IMR-90 (cell line): Measurements from ENCODE around the gene SEPTIN10. TPM values are rescaled to one million over a fixed set of nuclear protein-coding genes. Genes with fewer than 3 reads are reported as not detected.

Experiments used
- ATAC-seq: fragments of 200-7000 bp; cut with Tn5 transposase; 2 replicates; pipeline ENCODE4 v1.9.1; 2020; ENCODE audit warnings: low read depth, mild to moderate bottlenecking, moderate library complexity
- BruUV-seq: library from RNA; stranded (reverse); fragments of 400-500 nt; replicated peaks from 2 replicates; lab custom pipeline; 2021; lab: Mats Ljungman, UMichigan
- CTCF ChIA-PET: fragments of 300-600 bp; formaldehyde crosslinking; extraction: SDS; loops from one replicate; lab custom pipeline; 2021; ENCODE audit warnings: antibody characterized with exemption; lab: Yijun Ruan, JAX
- POLR2A ChIA-PET: fragments of 300-600 bp; sonication (Branson Sonifier 250); formaldehyde crosslinking; loops from one replicate; lab custom pipeline; 2022; ENCODE audit warnings: antibody characterized with exemption; ENCODE audit not compliant: unreplicated experiment; lab: Charles Lee
- DNase-seq: peaks from one replicate; pipeline ENCODE4 v3.0.0; 2013
- H2AFZ ChIP-seq: replicated peaks from 2 replicates; pipeline ENCODE3; 2013; ENCODE audit warnings: low read length, mild to moderate bottlenecking; ENCODE audit not compliant: poor library complexity
- H2AK5ac ChIP-seq: 2 replicates; pipeline ENCODE4 v1.6.1; 2013; ENCODE audit warnings: low read depth, low read length, inconsistent platforms
- H2AK9ac ChIP-seq: replicated peaks from 2 replicates; pipeline ENCODE3; 2013; ENCODE audit warnings: mild to moderate bottlenecking, low read depth, low read length, moderate library complexity; ENCODE audit not compliant: poor library complexity
- H2BK120ac ChIP-seq: 2 replicates; pipeline ENCODE4 v1.6.1; 2013; ENCODE audit warnings: low read depth, low read length, inconsistent platforms
- H2BK15ac ChIP-seq: 3 replicates; pipeline ENCODE4 v1.6.1; 2013; ENCODE audit warnings: low read depth, low read length, inconsistent platforms
- H2BK20ac ChIP-seq: 2 replicates; pipeline ENCODE4 v1.6.1; 2013; ENCODE audit warnings: low read depth, mild to moderate bottlenecking, inconsistent platforms, low read length, moderate library complexity
- H2BK5ac ChIP-seq: 2 replicates; pipeline ENCODE4 v1.6.1; 2013; ENCODE audit warnings: mild to moderate bottlenecking, low read depth, low read length, inconsistent platforms; ENCODE audit not compliant: poor library complexity, severe bottlenecking
- H3K14ac ChIP-seq: replicated peaks from 2 replicates; pipeline ENCODE4 v1.6.1; 2013; ENCODE audit warnings: low read depth, low read length, inconsistent platforms
- H3K18ac ChIP-seq: 2 replicates; pipeline ENCODE4 v1.6.1; 2013; ENCODE audit warnings: low read depth, low read length, control low read depth
- H3K23ac ChIP-seq: 2 replicates; pipeline ENCODE4 v1.6.1; 2013; ENCODE audit warnings: low read depth, low read length, inconsistent platforms
- H3K27ac ChIP-seq: 2 replicates; pipeline ENCODE4 v1.5.1; 2013; ENCODE audit warnings: mild to moderate bottlenecking, control low read depth, low read length; ENCODE audit not compliant: insufficient read depth
- H3K27me3 ChIP-seq: 2 replicates; pipeline ENCODE4 v1.6.1; 2013; ENCODE audit warnings: low read length; ENCODE audit not compliant: control insufficient read depth, insufficient read depth
- H3K36me3 ChIP-seq: 2 replicates; pipeline ENCODE4 v1.6.1; 2013; ENCODE audit warnings: low read length, mixed read lengths; ENCODE audit not compliant: control insufficient read depth, insufficient read depth
- H3K4ac ChIP-seq: 2 replicates; pipeline ENCODE4 v1.6.1; 2013; ENCODE audit warnings: low read depth, low read length, inconsistent platforms
- H3K4me1 ChIP-seq: 2 replicates; pipeline ENCODE4 v1.6.1; 2013; ENCODE audit warnings: low read length, mixed read lengths; ENCODE audit not compliant: control insufficient read depth, insufficient read depth
- H3K4me2 ChIP-seq: 2 replicates; pipeline ENCODE4 v1.6.1; 2013; ENCODE audit warnings: low read depth, mild to moderate bottlenecking, control low read depth, low read length, moderate library complexity
- H3K4me3 ChIP-seq: 2 replicates; pipeline ENCODE4 v1.5.1; 2013; ENCODE audit warnings: low read depth, mild to moderate bottlenecking, control low read depth, low read length, moderate library complexity; ENCODE audit not compliant: insufficient read depth
- H3K56ac ChIP-seq: 2 replicates; pipeline ENCODE4 v1.6.1; 2013; ENCODE audit warnings: low read length, inconsistent platforms; ENCODE audit not compliant: insufficient read depth; ENCODE audit errors: extremely low read depth
- H3K79me1 ChIP-seq, 2 experiments: 2 replicates each; pipeline ENCODE4 v1.6.1; 2013; ENCODE audit warnings: low read length in 2 of 2, inconsistent platforms in 1 of 2, low read depth in 1 of 2
- H3K9ac ChIP-seq: 2 replicates; pipeline ENCODE4 v1.6.1; 2013; ENCODE audit warnings: low read depth, low read length, control low read depth
- H3K9me1 ChIP-seq: 2 replicates; pipeline ENCODE4 v1.6.1; 2013; ENCODE audit warnings: low read length, inconsistent platforms; ENCODE audit not compliant: insufficient read depth
- H3K9me3 ChIP-seq: 2 replicates; pipeline ENCODE4 v1.6.1; 2013; ENCODE audit warnings: low read length; ENCODE audit not compliant: control insufficient read depth, insufficient read depth
- H4K20me1 ChIP-seq: 2 replicates; pipeline ENCODE4 v1.6.1; 2013; ENCODE audit warnings: low read length, inconsistent platforms; ENCODE audit not compliant: insufficient read depth
- H4K5ac ChIP-seq: 2 replicates; pipeline ENCODE4 v1.6.1; 2013; ENCODE audit warnings: mild to moderate bottlenecking, low read depth, low read length, control low read depth
- H4K8ac ChIP-seq, 2 experiments: 2 replicates each; pipeline ENCODE4 v1.6.1; 2013; ENCODE audit warnings: low read depth in 2 of 2, low read length in 2 of 2, control low read depth in 1 of 2, inconsistent platforms in 1 of 2
- H4K91ac ChIP-seq: 2 replicates; pipeline ENCODE4 v1.6.1; 2013; ENCODE audit warnings: low read depth, low read length, inconsistent platforms; ENCODE audit not compliant: insufficient read depth
- FOS ChIP-seq: fragments of 150-350 bp; IDR thresholded peaks from 2 replicates; pipeline ENCODE4 v1.6.1; 2016; ENCODE audit warnings: low read depth, low read length
- MAZ ChIP-seq: IDR thresholded peaks from 2 replicates; pipeline ENCODE4 v1.6.1; 2012; ENCODE audit warnings: low read depth, mild to moderate bottlenecking, low read length, improper control_type of control experiment, moderate library complexity, borderline replicate concordance
- NFE2L2 ChIP-seq: fragments of 150-350 bp; IDR thresholded peaks from 2 replicates; pipeline ENCODE4 v1.6.1; 2016; ENCODE audit warnings: low read depth, mild to moderate bottlenecking, low read length
- RAD21 ChIP-seq: IDR thresholded peaks from 2 replicates; pipeline ENCODE4 v1.6.1; 2012; ENCODE audit warnings: low read length, improper control_type of control experiment
- RCOR1 ChIP-seq: IDR thresholded peaks from 2 replicates; pipeline ENCODE4 v1.6.1; 2012; ENCODE audit warnings: mild to moderate bottlenecking, low read length, improper control_type of control experiment; ENCODE audit not compliant: insufficient replicate concordance
- SMC3 ChIP-seq: fragments of 150-350 bp; IDR thresholded peaks from 2 replicates; pipeline ENCODE4 v1.6.1; 2016; ENCODE audit warnings: low read depth, mild to moderate bottlenecking, antibody characterized with exemption, low read length, moderate library complexity
- WGBS, 2 experiments: methylation state at CpG; one replicate each; pipeline versions ENCODE4 v1.1.5 to v1.1.7; 2013; ENCODE audit warnings: missing lambda C conversion rate in 2 of 2; ENCODE audit not compliant: insufficient read length in 1 of 2; ENCODE audit errors: extremely low coverage in 2 of 2; 5-methylcytosine and 5-hydroxymethylcytosine counted together
- dilution Hi-C: fragments of 300-500 bp; cut with HindIII; formaldehyde crosslinking; loops from one replicate; pipeline ENCODE4 v1.14.3; 2018; ENCODE audit warnings: low sequenced_read_pairs; ENCODE audit not compliant: unreplicated experiment
- in situ Hi-C: fragments of 300-500 bp; cut with MboI; formaldehyde crosslinking; loops from 3 replicates; pipeline ENCODE4 v1.14.3; 2019; ENCODE audit warnings: low sequenced_read_pairs, inconsistent platforms, mixed read lengths
- intact Hi-C: fragments of 100-400 bp; cut with micrococcal nuclease; formaldehyde crosslinking; loops from 2 replicates; pipeline ENCODE4 v1.10.0; 2022
- polyA plus RNA-seq, 3 experiments: library from polyadenylated mRNA; depleted of rRNA; stranded (reverse); fragments of >200 nt; gene quantifications; 2 replicates each; pipeline ENCODE4 v1.2.3, GENCODE V29; 2012; ENCODE audit warnings: low replicate concordance in 1 of 3
- total RNA-seq: library from RNA; depleted of rRNA; stranded (reverse); fragments of >200 nt; gene quantifications from 2 replicates; pipeline ENCODE4 v1.2.3, GENCODE V29; 2012
- TF ChIP-seq, protein P1 (sequence below): fragments of 150-350 bp; IDR thresholded peaks from 2 replicates; pipeline ENCODE4 v1.6.1; 2016; ENCODE audit warnings: low read depth, mild to moderate bottlenecking, low read length, moderate library complexity, borderline replicate concordance

Gene SEPTIN10
- total and polyA plus RNA-seq, 2 of the 4 experiments (the other 2 are of a cell fraction): 55.4 to 82.6 TPM

DNA sequence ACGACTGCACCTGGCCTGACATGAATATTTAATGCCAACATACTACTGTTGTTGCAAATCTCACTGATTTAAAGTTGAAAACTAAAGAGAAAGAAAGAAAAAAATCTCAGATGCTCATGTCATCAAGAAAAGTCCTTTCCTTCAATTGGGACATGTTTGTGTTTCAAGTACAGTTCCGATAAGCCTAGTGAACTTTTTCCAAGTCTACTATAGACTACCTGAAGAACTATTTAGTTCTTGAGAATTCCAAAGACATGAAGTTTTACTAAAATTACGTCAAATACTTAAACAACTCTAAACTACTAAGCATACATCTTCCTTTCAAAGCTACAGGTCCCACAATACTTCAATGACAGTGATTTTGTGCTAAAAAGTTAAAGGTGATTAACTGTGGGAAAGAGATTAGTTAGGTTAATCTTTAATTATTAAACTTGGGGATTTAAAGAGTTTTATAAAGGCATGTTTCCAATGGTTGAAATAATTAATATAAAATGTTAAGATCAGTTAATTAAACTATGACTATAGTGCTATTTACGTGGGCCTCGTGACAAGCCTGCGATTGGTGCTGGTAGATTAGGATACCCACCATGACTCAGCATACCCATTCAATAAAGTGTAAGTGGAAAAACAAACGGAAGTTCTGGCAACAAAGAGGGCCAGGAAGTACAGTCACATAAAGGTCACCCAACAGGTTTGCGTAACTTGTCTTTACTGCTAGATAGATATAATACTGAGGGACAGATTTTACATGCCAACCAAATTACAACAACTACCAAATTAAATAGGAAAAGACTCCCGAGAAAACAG lies 55.5 kb downstream of the SEPTIN10 start (continued):
- TF ChIP-seq, protein P1, sequence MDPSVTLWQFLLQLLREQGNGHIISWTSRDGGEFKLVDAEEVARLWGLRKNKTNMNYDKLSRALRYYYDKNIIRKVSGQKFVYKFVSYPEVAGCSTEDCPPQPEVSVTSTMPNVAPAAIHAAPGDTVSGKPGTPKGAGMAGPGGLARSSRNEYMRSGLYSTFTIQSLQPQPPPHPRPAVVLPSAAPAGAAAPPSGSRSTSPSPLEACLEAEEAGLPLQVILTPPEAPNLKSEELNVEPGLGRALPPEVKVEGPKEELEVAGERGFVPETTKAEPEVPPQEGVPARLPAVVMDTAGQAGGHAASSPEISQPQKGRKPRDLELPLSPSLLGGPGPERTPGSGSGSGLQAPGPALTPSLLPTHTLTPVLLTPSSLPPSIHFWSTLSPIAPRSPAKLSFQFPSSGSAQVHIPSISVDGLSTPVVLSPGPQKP: no peak

DNA sequence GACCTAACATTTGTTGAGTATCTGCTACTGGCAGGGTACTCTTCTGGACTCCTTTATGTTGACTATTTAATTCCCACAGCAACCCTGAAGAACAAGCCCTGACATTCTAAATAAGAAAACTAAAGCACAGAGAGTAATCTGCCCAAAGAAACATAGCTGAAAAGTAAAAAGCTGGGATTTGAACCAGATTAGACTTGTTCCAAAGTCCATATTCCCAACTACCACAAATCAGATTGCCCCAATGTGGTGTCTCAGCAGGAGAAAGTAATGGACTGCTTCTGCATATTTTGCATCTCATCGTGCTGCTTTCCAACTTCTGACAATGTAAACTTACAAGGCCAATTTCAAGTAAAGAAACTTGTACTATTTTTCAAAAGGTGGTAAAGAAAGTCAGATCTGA lies 56.5 kb downstream of the SEPTIN10 start:
- Histone ChIP-seq H2BK15ac (no peak overlapping the region), H2BK120ac (no peak overlapping the region), H2AK5ac (no peak overlapping the region), H3K4me2 (no peak overlapping the region), H3K23ac (no peak overlapping the region), H3K56ac (no peak overlapping the region), H4K5ac (no peak overlapping the region), H3K9me3 (no peaks in the 10 kb centered on the region), H3K4me1 (peaks cover 6% of the 10 kb centered on the region), H4K8ac (no peak overlapping the region), H3K4me3 (no peak overlapping the region), H3K14ac (no peak overlapping the region), H4K91ac (no peak overlapping the region), H3K9me1 (peaks cover 15% of the 10 kb centered on the region), H2AK9ac (no peak overlapping the region), H3K27me3 (no peaks in the 10 kb centered on the region), H4K20me1 (no peaks in the 10 kb centered on the region), H3K9ac (no peak overlapping the region), H2BK5ac (no peak overlapping the region), H3K4ac (no peak overlapping the region), H2BK20ac (no peak overlapping the region), H3K79me1 (peaks cover 9 to 53% of the 10 kb centered on the region in 2 experiments), H3K27ac (no peak overlapping the region), H3K18ac (no peak overlapping the region), H3K36me3 (peaks cover 16% of the 10 kb centered on the region), H2AFZ (no peak overlapping the region)
- POLR2A ChIA-PET: no interaction called here
- intact Hi-C loops (loop anchor here (5.0 to 10.0 kb wide), 2 partner anchors 40 to 147 kb away; no protein-coding TSS in a partner anchor), dilution Hi-C loops (no loop called here), in situ Hi-C loops (no loop called here)
- CTCF ChIA-PET: interaction anchor here (1.6 kb wide), 1 partner anchor 11 kb away, joined by 10 read pairs; no protein-coding TSS in a partner anchor
- TF ChIP-seq RCOR1: no peak
- no peak for TF ChIP-seq NFE2L2
- no peak for TF ChIP-seq SMC3
- no peak for TF ChIP-seq MAZ
- no peak for TF ChIP-seq FOS
- TF ChIP-seq RAD21: no peak
- no peak for ATAC-seq
- BruUV-seq: no TSS peak
- no CpG with 5 or more reads among the region's 1 CpG for WGBS, 2 experiments
- no peak for DNase-seq
